GM12873 (cell line): ENCODE data around the gene MAPKAP1.

ENCODE experiments used
- CTCF ChIP-seq: IDR thresholded peaks from 2 replicates; pipeline ENCODE4 v1.5.1; 2012; ENCODE audit warnings: low read depth, mild to moderate bottlenecking, moderate library complexity, low read length, control low read depth; ENCODE audit not compliant: insufficient read depth; ENCODE audit errors: missing control alignments

The MAPKAP1 gene

GRCh38 chr9:125460883-125461635 lies 245.9 kb downstream of the MAPKAP1 start:
- no peak for TF ChIP-seq CTCF

- no peak for TF ChIP-seq CTCF
Measured at GRCh38 chr9:125460346-125460745, 246.7 kb downstream of the MAPKAP1 start.

- TF ChIP-seq CTCF = no peak
Measured at GRCh38 chr9:125457357-125457756, 249.7 kb downstream of the MAPKAP1 start.

- no peak for TF ChIP-seq CTCF
Measured at GRCh38 chr9:125455876-125456275, 251.1 kb downstream of the MAPKAP1 start.

GRCh38 chr9:125455132-125455531 lies 251.9 kb downstream of the MAPKAP1 start:
- TF ChIP-seq CTCF = no peak

- TF ChIP-seq CTCF = no peak
Measured at GRCh38 chr9:125447202-125447802, 259.7 kb downstream of the MAPKAP1 start.

GRCh38 chr9:125446561-125447094 lies 260.4 kb downstream of the MAPKAP1 start:
- TF ChIP-seq CTCF = no peak
